HG03439 (cell line): ENCODE data around the gene NAGA.
"Not testable (repeated sequence)": the region's sequence is repeated elsewhere in the genome, so short reads cannot be mapped to it uniquely, and the experiment has no call there.

ENCODE experiments used
- ATAC-seq: cut with Tn5 transposase; IDR thresholded peaks from one replicate; pipeline ENCODE4 v1.9.1; 2021; ENCODE audit warnings: mild to moderate bottlenecking, moderate library complexity; ENCODE audit not compliant: unreplicated experiment

NAGA gene

GRCh38 chr22:42076764-42077485 is 6.3 kb upstream of the NAGA start:
- no peak for ATAC-seq

GRCh38 chr22:42074846-42075676 is 4.4 kb upstream of the NAGA start:
- ATAC-seq, result no peak

GRCh38 chr22:42074132-42074811 is 3.7 kb upstream of the NAGA start, which contains the start of gene PHETA2:
TSS of gene PHETA2 (plus strand) at chr22:42074248. CDS start at chr22:42077294, 3,046 bp downstream.
- no peak for ATAC-seq

- ATAC-seq, result no peak
Measured at GRCh38 chr22:42073621-42074041, 3.0 kb upstream of the NAGA start.

- no peak for ATAC-seq
Measured at GRCh38 chr22:42072606-42073330, 2.2 kb upstream of the NAGA start.

- ATAC-seq, result not testable (repeated sequence)
Measured at GRCh38 chr22:42071508-42071907, 896 bp upstream of the NAGA start.

- ATAC-seq, result no peak
Measured at GRCh38 chr22:42069801-42070516, 653 bp downstream of the NAGA start.

- no peak for ATAC-seq
Measured at GRCh38 chr22:42068291-42068690, 2.3 kb downstream of the NAGA start.

GRCh38 chr22:42067671-42068251 is 2.9 kb downstream of the NAGA start:
- no peak for ATAC-seq

- ATAC-seq, result no peak
Measured at GRCh38 chr22:42066937-42067336, 3.7 kb downstream of the NAGA start.

GRCh38 chr22:42066126-42066761 is 4.4 kb downstream of the NAGA start:
- no peak for ATAC-seq

- no peak for ATAC-seq
Measured at GRCh38 chr22:42065438-42066125, 5.0 kb downstream of the NAGA start.

GRCh38 chr22:42064629-42065028 is 6.0 kb downstream of the NAGA start:
- no peak for ATAC-seq

GRCh38 chr22:42062506-42063170 is 8.0 kb downstream of the NAGA start:
- no peak for ATAC-seq

- no peak for ATAC-seq
Measured at GRCh38 chr22:42061041-42061440, 9.6 kb downstream of the NAGA start.

- no peak for ATAC-seq
Measured at GRCh38 chr22:42060489-42060888, 10.1 kb downstream of the NAGA start.

GRCh38 chr22:42056757-42057511 is 13.7 kb downstream of the NAGA start:
- no peak for ATAC-seq

- ATAC-seq, result no peak
Measured at GRCh38 chr22:42052765-42053164, 17.8 kb downstream of the NAGA start.
